ENCODE measurements around the gene AGER. TPM values are rescaled to one million over a fixed set of nuclear protein-coding genes. Genes with fewer than 3 reads are reported as not detected.

Gene AGER
- total RNA-seq, 2 donors from 2014 or later: 29.8 to 35.2 TPM

DNA sequence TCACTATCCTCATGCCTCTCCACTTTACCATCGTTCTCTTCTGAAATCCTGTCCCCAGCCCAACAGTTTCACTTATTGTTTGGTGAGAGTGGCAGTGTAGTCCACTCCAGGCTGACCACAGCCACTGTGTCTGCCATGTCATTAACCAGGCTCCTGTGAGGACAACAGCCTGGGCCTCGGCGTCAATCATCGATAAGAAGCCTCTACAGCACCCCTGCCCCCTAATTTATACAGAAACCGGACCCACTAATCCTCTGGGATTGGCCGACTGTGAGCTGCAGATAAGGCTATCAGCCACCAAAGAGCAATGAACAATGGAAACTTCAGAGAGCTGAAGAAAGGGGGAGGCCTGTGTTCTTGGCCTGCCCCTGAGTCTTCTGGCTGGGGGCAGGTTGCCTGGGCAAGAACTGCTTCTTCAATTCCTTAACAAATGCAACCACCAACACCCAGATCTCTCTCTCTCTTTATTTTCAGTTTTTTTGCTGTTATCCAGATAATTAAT, 16.2 kb downstream of the AGER start:
- peaks cover 72% of the 10 kb centered on the region for H3K36me3 Mint-ChIP-seq (ENCODE audit: low read depth)
- peaks cover 26% of the 10 kb centered on the region for H3K4me1 ChIP-seq (ENCODE audit: control insufficient read depth, insufficient read depth, low read length)
- H3K27me3 Mint-ChIP-seq (ENCODE audit: insufficient read depth): no peaks in the 10 kb centered on the region
- no peak overlapping the region for H3K9ac ChIP-seq (ENCODE audit: extremely low read depth, low read length, poor library complexity, severe bottlenecking)
- DNase-seq: peak; percentile 72
- 63 to 80% methylated on average over 2 to 6 of the region's 6 CpGs for WGBS, 2 experiments (ENCODE audit: insufficient coverage in 1 of 2, insufficient read length in 1 of 2)
- H3K4me3 ChIP-seq (ENCODE audit: low read length): peak overlapping the region; percentile 21
- H3K4me3 Mint-ChIP-seq: peak overlapping the region; percentile 40
- peaks cover 48% of the 10 kb centered on the region for H3K4me1 Mint-ChIP-seq
- H3K9me3 Mint-ChIP-seq: no peaks in the 10 kb centered on the region
- TF ChIP-seq, protein P1, sequence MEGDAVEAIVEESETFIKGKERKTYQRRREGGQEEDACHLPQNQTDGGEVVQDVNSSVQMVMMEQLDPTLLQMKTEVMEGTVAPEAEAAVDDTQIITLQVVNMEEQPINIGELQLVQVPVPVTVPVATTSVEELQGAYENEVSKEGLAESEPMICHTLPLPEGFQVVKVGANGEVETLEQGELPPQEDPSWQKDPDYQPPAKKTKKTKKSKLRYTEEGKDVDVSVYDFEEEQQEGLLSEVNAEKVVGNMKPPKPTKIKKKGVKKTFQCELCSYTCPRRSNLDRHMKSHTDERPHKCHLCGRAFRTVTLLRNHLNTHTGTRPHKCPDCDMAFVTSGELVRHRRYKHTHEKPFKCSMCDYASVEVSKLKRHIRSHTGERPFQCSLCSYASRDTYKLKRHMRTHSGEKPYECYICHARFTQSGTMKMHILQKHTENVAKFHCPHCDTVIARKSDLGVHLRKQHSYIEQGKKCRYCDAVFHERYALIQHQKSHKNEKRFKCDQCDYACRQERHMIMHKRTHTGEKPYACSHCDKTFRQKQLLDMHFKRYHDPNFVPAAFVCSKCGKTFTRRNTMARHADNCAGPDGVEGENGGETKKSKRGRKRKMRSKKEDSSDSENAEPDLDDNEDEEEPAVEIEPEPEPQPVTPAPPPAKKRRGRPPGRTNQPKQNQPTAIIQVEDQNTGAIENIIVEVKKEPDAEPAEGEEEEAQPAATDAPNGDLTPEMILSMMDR (conservative IDR thresholded peaks at IDR 0.05): no peak
- H3K9me3 ChIP-seq (ENCODE audit: control insufficient read depth, low read length): no peaks in the 10 kb centered on the region
- no peaks in the 10 kb centered on the region for H3K27me3 ChIP-seq (ENCODE audit: control insufficient read depth, insufficient read depth, low read length, poor library complexity, severe bottlenecking)
- H3K27ac ChIP-seq (ENCODE audit: low read depth, low read length): peak overlapping the region; percentile 50
- peak overlapping the region; percentile 96 for H3K27ac Mint-ChIP-seq
- H3K36me3 ChIP-seq (ENCODE audit: control insufficient read depth, insufficient read depth, low read length): peaks cover 71% of the 10 kb centered on the region

DNA sequence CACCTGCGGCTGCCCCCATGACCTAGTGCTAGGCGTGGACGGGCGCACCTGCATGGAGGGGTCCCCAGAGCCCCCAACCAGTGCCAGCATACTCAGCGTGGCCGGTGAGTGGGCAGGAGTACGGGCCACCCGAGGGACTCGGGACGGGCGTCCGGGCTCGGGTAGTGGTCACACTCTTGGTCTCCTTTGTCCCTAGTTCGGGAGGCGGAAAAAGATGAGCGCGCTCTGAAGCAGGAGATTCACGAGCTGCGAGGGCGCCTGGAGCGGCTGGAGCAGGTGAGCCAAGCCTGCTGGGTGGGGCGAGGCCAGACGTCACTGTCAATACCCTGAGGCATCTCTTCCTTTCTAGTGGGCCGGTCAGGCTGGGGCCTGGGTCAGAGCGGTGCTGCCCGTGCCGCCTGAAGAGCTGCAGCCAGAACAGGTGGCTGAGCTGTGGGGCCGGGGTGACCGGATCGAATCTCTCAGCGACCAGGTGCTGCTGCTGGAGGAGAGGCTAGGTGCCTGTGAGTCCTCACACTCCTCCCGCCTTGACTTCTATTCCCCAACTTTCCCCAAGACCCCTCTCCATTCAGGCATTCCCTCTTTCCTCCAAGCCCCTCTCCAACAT, 16.8 kb downstream of the AGER start:
- Histone ChIP-seq H3K27me3 (ENCODE audit: control insufficient read depth, insufficient read depth, low read length, poor library complexity, severe bottlenecking) (no peaks in the 10 kb centered on the region), H3K36me3 (ENCODE audit: control insufficient read depth, insufficient read depth, low read length) (peaks cover 75% of the 10 kb centered on the region), H3K9me3 (ENCODE audit: control insufficient read depth, low read length) (no peaks in the 10 kb centered on the region), H3K4me1 (ENCODE audit: control insufficient read depth, insufficient read depth, low read length) (peaks cover 26% of the 10 kb centered on the region), H3K27ac (ENCODE audit: low read depth, low read length) (peak overlapping the region; percentile 50), H3K4me3 (ENCODE audit: low read length) (no peak overlapping the region), H3K9ac (ENCODE audit: extremely low read depth, low read length, poor library complexity, severe bottlenecking) (no peak overlapping the region)
- 94 to 96% methylated on average over 29 to 32 of the region's 32 CpGs for WGBS, 2 experiments (ENCODE audit: insufficient coverage in 1 of 2, insufficient read length in 1 of 2)
- TF ChIP-seq, protein P1 (conservative IDR thresholded peaks at IDR 0.05): no peak
- Mint-ChIP-seq H3K4me1 (peaks cover 45% of the 10 kb centered on the region), H3K27me3 (ENCODE audit: insufficient read depth) (no peaks in the 10 kb centered on the region), H3K4me3 (peak overlapping the region; percentile 40), H3K36me3 (ENCODE audit: low read depth) (peaks cover 77% of the 10 kb centered on the region), H3K27ac (peak overlapping the region; percentile 96), H3K9me3 (no peaks in the 10 kb centered on the region)
- no peak for DNase-seq

DNA sequence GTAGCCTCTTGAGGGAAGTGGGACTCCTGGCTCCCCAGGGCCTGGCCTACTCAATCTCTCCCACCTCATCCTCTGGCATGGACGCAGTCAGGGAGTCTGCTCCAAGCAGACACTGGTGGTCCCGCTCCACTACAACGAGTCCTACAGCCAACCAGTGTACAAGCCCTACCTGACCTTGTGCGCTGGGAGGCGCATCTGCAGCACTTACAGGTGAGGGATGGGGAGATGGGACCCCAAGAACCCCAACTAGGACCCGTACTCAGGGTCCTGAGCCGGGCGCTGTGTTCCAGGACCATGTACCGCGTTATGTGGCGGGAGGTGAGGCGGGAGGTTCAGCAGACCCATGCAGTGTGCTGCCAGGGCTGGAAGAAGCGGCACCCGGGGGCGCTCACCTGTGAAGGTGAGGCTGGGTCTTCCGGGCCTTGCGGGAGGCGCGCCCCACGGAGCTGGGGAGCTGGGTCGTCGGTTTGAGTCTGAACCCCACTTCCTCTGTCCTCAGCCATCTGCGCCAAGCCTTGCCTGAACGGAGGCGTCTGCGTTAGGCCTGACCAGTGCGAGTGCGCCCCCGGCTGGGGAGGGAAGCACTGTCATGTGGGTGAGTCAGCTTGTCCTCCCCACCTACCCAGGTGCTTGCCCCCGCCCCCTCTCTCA, 17.5 kb downstream of the AGER start:
- Mint-ChIP-seq H3K27ac (peak overlapping the region; percentile 96), H3K4me1 (peaks cover 45% of the 10 kb centered on the region), H3K27me3 (ENCODE audit: insufficient read depth) (no peaks in the 10 kb centered on the region), H3K36me3 (ENCODE audit: low read depth) (peaks cover 79% of the 10 kb centered on the region), H3K9me3 (no peaks in the 10 kb centered on the region), H3K4me3 (no peak overlapping the region)
- WGBS, 2 experiments (ENCODE audit: insufficient coverage in 1 of 2, insufficient read length in 1 of 2): 93 to 94% methylated on average over 14 to 30 of the region's 30 CpGs
- Histone ChIP-seq H3K4me3 (ENCODE audit: low read length) (no peak overlapping the region), H3K27me3 (ENCODE audit: control insufficient read depth, insufficient read depth, low read length, poor library complexity, severe bottlenecking) (no peaks in the 10 kb centered on the region), H3K9ac (ENCODE audit: extremely low read depth, low read length, poor library complexity, severe bottlenecking) (no peak overlapping the region), H3K4me1 (ENCODE audit: control insufficient read depth, insufficient read depth, low read length) (peaks cover 26% of the 10 kb centered on the region), H3K36me3 (ENCODE audit: control insufficient read depth, insufficient read depth, low read length) (peaks cover 76% of the 10 kb centered on the region), H3K27ac (ENCODE audit: low read depth, low read length) (peak overlapping the region; percentile 50), H3K9me3 (ENCODE audit: control insufficient read depth, low read length) (no peaks in the 10 kb centered on the region)
- TF ChIP-seq, protein P1 (conservative IDR thresholded peaks at IDR 0.05): peak; percentile 53
- peak; percentile 91 for DNase-seq

Data from endodermal cell (in vitro differentiated cells).